ENCODE results near the gene IRS1.

Gene IRS1

DNA sequence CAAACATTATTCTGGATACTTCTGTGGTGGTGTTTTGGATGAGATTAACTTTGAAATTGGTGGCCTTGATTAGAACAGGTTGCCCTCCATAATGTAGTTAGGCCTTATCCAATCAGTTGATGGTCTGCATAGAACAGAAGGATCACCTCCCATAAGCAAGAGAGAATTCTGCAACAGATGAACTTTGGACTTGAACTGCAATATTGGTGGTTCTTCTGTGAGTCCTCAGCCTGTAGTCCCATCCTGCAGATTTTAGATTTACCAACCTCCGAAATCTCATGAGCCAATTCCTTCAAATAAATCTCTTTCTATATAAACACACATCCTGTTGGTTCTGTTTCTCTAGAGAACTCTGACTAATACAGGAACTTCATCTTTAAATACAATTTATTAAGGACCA is 81.9 kb downstream of the IRS1 start:
- no peak for DNase-seq

DNA sequence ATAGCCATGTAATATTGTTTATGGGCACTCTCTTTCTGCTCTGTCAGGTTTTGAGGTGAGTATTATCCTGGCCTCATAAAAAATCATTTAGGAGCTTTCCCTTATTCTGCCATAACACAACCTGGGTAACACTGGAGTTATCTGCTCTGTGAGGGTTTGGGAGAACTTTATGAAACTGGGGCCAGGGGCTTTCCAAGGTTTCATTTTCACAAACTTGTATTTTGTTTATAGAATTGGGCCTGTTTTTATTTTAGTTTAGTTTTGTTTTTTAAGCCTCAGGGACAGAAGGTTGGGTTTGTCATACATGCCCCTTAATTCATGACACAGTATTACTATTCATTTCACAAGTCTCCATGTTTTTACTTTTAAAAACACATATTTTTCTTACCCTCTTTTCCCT is 83.5 kb downstream of the IRS1 start:
- DNase-seq: no peak

DNA sequence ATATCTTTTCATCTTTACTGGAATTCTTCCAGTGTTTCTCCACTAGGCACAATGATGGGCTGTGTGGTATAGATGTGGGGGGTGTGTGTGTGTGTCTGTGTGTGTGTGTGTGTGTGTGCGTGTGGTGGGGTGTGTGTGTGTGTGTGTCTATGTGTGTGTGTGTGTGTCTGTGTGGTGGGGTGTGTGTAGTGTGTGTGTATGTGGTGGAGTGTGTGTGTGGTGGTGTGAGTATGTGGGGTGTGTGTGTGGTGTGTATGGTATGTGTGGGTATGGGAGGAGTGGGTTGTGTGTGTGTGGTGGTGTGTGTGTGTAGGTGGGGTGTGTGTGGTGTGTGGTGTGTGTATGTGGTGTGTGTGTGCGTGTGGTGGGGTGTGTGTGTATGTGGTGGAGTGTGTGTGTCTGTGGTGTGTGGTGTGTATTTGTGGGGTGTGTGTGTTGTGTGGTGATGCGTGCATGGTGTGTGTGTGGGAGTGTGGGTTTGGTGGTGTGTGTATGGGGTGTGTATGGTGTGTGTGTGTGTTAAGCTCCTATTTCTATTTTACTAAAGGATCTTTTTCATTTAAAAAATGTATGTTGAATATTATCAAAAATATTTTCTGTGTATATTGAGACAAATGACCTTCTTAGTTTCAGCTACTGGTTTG is 84.2 kb downstream of the IRS1 start:
- no peak for DNase-seq

DNA sequence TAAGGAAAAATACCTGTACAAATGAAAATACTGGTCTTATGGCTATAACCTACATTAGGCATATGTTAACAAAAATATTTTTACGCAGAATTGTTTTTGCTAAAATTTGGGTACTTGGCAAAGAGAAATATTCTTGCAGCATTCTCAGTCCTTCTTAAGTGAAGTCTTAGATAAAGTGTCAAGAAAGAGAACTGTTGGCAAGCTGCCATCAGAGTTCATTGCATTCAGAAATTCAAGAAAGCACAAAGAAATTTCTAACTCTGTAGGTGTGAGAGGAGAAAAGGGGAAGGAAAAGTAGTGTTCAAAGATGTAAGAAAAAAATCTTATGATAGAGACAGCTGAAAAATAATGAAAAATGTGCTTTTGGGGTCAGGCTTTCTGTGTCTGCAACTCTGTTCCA is 86.7 kb downstream of the IRS1 start:
- no peak for DNase-seq

DNA sequence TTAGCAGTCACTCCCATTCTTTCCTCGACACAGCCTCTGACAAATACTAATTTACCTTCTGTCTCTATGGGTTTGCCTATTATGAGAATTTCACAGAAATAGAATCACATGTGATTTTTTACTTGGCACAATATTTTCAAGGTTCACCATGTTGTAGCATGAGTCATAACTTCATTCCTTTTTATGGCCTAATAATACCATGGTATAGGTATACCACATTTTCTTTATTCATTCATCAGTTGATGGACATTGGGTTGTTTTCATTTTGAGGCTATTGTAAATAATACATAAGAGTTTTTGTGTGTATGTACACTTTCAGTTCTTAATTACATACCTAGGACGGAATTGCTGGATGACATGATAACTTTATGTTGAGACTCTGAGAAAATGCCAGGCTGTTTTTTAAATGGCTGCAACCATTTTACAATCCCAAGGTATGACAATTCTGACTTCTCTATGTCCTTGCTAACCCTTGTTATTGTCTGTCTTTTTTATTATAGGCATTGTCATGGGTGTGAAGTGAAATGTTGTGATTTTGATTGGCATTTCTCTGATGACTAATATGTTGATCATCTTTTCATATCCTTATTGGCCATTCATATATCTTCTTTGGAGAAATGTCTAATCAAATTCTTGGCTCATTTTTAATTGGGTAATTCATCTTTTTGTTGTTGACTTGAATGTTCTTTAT is 87.9 kb downstream of the IRS1 start:
- no peak for DNase-seq

DNA sequence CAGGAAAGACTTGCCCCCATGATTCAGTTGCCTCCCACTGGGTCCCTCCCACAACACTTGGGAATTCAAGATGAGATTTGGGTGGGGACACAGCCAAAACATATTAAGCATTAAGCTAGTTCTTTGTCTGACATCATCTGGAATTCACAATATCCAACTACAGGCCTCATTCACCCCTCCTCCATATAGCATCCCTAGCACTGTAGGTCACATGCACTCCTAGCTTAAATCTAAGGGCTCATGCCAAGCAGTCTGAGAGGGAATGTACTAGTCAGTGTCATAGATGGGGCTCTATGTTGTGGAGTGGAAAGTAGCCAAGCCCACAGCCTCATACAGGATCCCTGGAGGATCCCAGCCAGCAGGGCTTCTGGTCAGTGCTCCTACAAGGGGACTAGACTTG is 92.1 kb downstream of the IRS1 start:
- DNase-seq: no peak

DNA sequence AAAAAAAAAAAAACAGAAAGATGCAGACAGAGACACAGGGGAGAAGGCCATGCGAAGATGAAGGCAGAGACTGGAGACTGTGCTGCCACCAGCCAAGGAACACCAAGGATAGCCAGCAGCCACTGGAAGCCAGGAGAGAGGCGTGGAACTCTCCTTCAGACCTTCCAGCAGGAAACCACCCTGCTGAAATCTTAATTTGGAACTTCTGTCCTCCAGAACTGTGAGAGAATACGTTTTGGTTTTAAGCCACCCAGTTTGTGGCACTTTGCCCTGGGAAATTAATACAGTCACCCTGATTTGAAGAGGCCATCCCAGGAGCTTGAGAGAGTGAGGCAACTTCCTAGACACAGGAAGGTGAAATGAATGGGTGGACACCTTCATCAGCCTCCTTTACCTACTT is 93.7 kb downstream of the IRS1 start:
- DNase-seq: no peak

DNA sequence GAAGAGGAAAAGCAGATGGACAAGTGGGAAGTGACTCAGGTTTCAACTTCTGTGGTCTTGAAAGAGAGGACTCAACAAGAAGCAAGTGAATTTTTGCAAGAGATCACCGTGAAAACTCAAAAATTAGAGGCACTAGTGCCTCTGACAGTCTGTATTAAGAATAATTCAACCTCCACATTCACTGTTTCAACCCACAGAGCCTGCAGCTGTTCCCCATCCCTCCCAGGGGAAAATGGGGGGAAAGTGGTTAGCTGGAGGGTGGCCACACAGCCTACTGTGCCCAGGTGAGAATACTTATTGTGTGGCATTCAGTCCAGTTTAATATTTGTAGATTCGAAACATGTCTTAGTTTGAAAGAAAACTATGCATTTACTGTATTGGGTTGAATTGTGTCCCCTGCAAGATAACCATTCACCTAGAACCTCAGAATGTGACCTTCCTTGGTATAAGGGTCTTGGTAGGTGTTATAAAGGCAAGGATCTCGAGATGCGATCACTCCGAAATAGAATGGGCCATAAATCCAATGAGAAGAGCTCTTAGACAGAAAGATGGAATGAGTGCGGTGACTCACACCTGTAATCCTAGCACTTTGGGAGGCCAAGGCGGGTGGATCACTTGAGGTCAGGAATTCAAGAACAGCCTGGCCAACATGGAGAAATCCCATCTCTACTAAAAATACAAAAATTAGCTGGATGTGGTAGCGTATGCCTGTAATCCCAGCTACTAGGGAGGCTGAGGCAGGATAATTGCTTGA is 94.3 kb downstream of the IRS1 start:
- DNase-seq: no peak

DNA sequence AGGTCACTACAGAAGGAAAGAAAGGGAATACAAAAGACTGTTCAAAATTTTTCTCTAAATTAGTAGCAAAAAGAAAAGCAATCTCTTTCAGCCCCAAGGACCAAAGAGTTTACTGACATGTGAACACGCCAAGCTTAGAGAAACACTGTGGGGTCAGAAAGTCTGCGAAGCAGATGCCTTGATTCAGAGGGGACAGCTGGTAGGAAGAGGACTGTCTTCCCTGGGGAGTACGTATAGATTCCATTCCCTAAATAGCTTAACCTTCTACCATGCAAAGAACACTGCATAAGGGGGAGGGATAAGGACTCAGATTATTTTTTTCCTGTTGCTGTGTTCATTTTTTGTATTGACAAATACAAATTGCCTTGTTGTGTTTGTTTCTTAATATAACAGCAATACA is 96.1 kb downstream of the IRS1 start:
- DNase-seq: no peak

DNA sequence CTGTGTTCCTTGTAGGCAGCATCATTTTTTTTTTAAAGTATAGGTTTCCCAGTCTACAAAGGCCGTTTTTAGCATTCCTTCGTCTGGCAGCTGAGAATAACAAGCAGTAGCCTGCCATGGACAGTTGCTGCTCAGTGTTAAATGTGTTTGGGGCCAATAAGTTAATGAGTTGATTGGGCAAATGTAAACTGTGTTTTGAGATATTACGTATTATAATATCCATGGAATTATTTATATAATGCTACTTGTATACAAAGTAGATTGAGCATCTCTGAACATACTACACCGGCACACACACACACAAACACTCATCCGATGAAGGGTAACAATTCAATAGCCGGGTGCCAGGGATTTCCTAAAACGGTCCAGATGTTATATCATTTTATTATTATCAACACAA is 97.2 kb downstream of the IRS1 start:
- DNase-seq: no peak

DNA sequence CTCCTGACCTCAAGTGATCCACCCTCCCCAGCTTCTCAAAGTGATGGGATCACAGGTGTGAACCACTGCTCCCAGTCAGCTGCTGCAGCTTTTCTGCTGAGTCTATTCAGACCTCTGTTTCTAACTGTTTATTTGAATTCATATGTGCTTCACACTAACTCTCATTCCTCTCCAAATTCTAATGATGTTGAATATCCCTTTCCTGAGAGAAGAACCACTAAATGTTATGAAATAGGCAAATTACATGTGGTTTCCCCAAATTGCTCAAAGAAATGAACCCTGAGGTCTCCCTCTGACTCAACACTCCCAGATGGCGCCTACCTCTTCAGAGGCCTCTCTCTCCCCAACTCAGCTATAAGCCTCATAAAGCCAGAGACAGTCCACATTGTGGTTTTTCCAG is 98.6 kb downstream of the IRS1 start:
- no peak for DNase-seq

DNA sequence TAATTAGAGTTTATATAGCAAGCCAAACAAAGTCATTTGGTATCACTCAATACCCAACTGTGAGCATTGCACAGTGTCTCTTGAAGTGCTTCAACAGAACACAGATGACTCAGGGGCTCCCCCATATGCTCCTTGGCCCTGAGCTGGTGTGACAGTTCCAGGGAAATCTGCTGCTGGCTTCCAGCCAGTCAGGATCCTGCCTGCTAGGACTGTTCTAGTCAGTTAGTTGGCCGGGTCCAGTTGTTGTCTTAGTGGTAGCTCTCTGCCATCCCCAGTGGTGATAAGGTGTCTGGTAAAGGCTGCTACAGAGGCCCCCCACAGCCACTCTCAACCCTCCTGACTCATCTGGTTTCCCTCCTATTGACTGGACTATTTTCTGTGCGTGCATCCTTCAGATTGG is 100.3 kb downstream of the IRS1 start:
- no peak for DNase-seq

DNA sequence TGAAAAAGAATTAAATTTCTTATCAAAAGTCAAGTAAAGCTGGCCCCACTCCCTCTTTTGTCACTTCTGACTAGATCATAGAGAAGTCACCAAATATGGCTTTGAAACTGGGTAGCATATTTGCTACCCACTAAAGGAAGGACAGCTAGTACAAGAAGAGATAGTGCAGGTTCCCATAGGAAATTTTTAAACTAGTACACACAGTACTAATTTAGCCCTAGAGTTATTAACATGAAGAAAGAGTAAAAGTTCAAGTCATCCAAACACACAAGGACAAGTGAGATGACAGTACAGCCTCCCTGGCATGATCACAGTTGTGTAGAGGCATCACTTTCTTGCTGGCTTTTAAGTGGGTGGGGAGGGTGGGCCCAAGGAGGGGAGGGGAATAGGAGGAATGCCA is 100.9 kb downstream of the IRS1 start:
- no peak for DNase-seq

DNA sequence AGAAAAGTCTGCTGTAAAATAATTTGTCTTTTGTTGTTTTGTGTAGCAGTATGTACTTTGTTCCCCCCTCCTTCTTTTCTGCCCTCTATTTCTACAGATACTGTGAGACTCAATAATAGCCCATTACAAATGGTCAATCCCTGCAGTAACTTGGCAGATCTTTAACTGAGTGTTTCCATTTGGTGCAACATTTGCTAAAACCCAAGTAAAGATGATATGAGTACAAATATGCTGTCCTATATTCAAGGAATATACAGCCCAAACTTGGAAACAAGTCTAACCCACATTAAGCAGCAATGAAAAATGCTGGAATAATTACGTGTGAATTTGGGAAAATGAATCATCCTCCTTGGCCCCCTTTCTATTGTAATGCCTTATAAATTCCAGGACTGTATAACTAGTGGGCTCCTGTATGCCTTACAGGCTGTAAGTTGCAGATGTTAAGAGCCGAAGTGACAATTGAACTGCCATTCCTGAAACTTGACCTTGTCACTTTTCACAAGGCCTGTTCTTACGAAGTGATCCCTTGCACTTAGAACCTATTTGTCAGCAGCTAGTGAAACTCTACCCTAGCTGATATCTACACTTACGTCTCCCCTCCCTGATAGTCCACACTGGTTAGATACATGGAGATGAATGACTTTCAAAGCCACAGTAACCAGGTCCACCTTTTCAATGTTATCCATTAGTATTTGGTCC is 104.9 kb downstream of the IRS1 start:
- no peak for DNase-seq

DNA sequence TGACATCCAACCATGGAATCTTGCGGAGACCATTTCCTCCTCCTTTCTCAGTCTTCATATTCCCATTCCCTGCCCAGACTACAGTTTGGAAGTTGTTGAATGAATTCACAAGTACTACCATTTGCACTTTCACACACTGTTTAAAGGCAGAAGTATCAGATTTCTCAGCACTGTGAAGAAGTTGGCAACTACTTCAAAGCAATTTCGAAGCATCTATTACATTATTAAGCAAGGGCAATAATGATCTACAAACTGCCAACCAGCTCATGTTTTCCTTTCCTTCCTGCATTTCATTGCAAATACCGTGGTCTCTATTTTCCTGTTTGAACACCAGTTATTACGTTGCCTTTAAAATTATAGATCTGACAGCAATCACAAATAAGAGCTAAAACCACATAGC is 105.5 kb downstream of the IRS1 start:
- DNase-seq: no peak

DNA sequence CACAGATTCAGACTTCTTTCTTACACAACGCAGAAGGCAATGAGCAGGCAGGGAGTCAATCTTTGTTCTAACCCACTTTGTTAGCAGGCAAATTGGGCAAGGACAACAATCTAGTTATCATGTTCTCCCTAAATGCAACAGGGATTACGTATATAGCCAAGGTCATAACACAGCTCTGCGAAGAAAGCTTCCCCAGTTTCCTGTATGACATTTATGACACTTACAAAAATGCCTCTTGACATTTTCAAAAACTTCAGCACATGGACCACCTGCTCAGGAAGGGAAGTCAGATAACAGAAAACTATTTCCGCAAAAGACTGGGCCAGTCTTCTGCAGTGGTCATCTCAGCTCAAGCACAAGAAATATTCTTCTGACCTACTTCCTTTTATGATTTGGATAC is 106.1 kb downstream of the IRS1 start:
- DNase-seq: no peak

DNA sequence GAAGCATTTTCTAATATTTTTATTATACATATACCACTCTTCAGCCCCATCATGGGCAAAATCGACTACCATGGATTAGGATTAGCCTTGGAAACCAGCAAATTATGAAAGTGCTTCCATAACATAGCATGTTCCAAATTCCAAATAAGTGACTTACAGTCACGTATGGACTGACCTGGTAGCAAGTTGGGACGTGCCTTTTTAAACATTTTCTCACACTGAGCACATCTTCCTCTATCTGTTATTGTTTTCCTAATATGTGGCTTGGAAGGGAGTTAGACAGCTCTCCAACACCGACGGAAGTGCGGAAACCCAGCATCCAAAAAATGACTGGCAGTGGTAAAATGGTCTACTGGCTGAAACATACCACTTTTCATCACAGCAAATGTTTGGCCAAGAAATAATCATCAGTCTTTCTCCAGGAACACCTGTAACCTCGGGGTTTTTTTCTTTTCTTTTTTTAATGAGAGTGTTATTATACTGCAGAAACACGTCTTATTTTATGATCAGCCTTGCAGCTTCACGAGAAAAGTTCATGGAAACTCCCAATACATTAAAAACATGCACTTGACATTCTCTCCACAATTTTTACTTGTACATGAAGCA is 107.0 kb downstream of the IRS1 start:
- no peak for DNase-seq

DNA sequence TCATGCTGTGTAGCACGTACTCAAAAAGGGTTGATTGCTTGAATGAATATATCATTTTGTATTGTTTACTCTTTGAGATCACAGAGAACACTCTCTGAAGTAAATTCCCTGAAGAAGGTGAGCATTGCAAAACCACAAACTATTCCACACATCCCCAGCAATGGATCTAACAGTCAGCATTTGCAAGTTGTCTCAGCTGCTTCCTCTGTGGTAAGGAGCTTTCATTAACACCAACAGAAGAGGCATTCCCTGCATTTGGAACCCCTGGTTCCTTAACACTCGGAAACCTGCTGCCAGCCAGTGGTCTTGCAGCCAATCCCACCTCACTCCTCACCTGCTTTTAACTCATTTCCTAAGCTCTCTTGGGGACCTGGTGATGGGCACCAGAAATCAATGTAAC is 108.4 kb downstream of the IRS1 start:
- DNase-seq: no peak

DNA sequence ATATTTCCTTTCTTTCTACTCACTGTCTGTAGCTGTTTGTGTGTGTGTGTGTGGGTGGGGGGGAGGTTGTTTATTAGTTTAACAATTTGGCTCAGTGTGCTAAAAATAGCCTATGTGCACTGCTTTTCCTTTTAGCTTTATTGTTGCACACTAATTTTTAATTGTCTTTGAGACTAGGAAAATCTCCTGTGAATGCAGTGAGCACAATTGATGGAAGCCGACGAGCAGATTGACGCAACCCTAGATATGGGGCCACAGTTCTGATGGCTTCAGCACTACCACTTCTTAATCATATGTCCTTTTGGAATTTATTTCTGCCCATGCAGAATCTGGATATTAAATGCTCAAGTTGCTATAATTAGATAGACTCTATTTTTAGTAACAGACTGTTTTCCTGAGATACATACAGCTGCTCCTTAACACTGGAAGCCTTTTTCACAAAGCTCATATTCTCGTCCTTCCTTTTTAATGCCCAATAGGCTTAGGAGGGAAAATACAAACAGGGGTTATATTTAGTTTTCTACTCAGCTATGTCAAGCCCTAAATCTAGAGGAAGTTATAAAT is 109.1 kb downstream of the IRS1 start:
- no peak for DNase-seq

DNA sequence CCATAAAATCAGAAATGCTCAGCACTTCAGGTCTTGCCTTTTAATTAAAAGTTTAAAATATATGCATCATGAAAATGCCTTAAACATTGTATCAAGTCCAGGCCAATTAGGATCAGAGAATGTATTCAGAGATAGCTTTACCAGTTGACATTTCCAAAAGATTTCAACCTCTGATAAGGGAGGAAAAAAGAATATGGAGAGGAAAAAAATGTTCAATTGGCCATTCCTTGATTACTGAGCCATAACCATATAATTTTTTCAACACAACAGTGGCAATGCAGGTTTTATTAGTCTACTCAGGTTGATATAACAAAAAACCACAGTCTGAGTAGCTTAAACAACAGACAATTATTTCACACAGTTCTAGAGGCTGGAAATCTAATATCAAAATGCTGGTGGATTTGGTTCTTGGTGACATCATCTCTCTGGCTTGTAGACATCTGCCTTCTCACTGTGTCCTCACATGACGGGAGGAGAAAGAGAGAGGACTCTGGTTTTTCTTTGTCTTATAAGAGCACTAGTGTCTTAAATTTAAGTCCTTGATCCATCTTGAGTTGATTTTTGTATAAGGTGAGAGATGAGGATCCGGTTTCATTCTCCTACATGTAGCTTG is 111.9 kb downstream of the IRS1 start:
- DNase-seq: no peak

DNA sequence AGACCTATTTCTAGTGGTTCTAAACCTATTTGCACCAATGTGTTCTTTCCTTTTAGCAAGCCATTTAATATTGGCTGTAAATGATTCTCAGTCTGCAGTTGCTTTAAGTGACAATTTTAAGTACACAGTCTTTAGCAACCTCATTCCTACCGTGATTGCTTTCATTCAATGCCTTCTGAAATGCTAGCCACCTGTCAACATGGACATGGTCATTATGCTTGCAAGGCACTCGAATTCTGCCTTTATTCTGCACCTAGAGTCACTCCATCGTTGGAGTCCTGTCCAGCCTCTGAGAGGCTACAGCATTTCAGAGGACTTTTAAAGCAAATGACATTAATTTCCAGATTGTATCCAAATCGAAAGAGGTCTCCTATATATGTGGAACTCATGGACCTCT is 115.1 kb downstream of the IRS1 start:
- no peak for DNase-seq

DNA sequence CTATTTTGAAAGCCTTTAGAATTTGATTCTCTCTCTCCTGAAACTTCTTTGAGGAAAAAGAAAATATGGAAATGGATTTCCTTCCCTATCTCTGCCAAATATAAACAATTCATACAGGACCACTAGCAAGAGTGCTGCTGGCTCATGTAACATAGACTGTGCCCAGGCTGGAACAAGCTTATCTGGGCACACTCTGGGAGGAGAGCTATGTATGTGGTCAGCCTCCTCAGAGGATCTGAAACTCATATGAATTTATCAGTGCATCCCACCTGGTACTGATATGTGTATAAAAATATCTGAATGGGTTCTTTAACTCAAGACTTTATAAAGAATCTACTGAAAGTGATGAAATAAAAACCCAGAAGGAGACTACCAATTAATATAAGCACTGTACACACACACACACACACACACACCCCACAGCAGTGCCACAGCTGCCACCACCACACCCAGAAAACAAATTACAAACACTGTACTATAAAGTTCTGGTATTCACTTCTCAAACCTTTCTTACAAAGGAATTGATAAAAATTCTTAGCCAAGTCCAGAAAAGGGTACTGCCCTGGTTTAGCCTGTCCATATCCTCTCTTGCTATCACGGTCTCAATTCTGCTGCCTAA is 115.6 kb downstream of the IRS1 start:
- no peak for DNase-seq

Data from NCI-H1092 treated with DMSO at 0.1 percent for 48 hours (cell line).